H1 (cell line): ENCODE data around the gene SLC4A7. TPM values are rescaled to one million over a fixed set of nuclear protein-coding genes. Genes with fewer than 3 reads are reported as not detected.

ENCODE experiments used
- ASH2L ChIP-seq: fragments of 200-600, 300-600 bp; sonication (generic); IDR thresholded peaks from one replicate; pipeline ENCODE4 v1.7.1; 2017; ENCODE audit warnings: low read length
- ATF3 ChIP-seq: IDR thresholded peaks from 2 replicates; pipeline ENCODE4 v1.6.1; 2011; ENCODE audit warnings: low read depth, mild to moderate bottlenecking, low read length; ENCODE audit not compliant: insufficient read depth
- CHD1 ChIP-seq: IDR thresholded peaks from 2 replicates; pipeline ENCODE4 v1.6.1; 2012; ENCODE audit warnings: low read depth, low read length, improper control_type of control experiment
- CHD7 ChIP-seq: fragments of 300-600 bp; sonication (generic); IDR thresholded peaks from 2 replicates; pipeline ENCODE4 v1.7.1; 2012; ENCODE audit warnings: low read length, moderate library complexity, mild to moderate bottlenecking, inconsistent platforms; ENCODE audit not compliant: insufficient replicate concordance
- GABPA ChIP-seq: IDR thresholded peaks from 2 replicates; pipeline ENCODE4 v1.6.1; 2011; ENCODE audit warnings: mild to moderate bottlenecking, low read length, moderate library complexity, borderline replicate concordance; ENCODE audit not compliant: insufficient read depth
- SP1 ChIP-seq: IDR thresholded peaks from 2 replicates; pipeline ENCODE4 v1.6.1; 2011; ENCODE audit warnings: low read depth, low read length
- polyA plus RNA-seq, 7 experiments: library from polyadenylated mRNA; depleted of rRNA in 3 of 7; stranded (reverse) in 5 of 7; unstranded in 2 of 7; fragments of >200 nt in 5 of 7; fragments of 200-250 nt in 2 of 7; gene quantifications; 1 replicate in 5 of 7; 2 replicates in 1 of 7; 4 replicates in 1 of 7; pipeline versions ENCODE4 v1.2.1 to v1.2.3, GENCODE V29; 2011 to 2013; ENCODE audit warnings: missing spikeins in 2 of 7, mixed read lengths in 2 of 7
- total RNA-seq: library from RNA; stranded (reverse); fragmentation: NEBNext Ultra II Directional; extraction: Animal tissue kit (Norgen Biotek cat#: 25700); gene quantifications from 2 replicates; pipeline ENCODE4 v1.2.1, GENCODE V29; 2021

Gene SLC4A7
- total and polyA plus RNA-seq, 2 of the 8 experiments (the other 6 are each of a cell fraction or from before 2014, with no cell fraction given) = 14.9 to 70.5 TPM

GRCh38 chr3:27504749-27505148 lies 20.6 kb upstream of the SLC4A7 start (continued):
- TF ChIP-seq CHD7 (no peak), SP1 (no peak), ASH2L (no peak), GABPA (no peak), CHD1 (no peak), ATF3 (no peak)
